SK-N-SH (cell line): ENCODE measurements around the gene KRAS. TPM values are rescaled to one million over a fixed set of nuclear protein-coding genes. Genes with fewer than 3 reads are reported as not detected.

ENCODE experiments used
- CTCF ChIA-PET: fragments of 300-600, 350-600 bp; formaldehyde crosslinking; extraction: SDS; loops from one replicate; lab custom pipeline; 2021; lab: Yijun Ruan, JAX
- POLR2A ChIA-PET: fragments of 350-600 bp; sonication (Branson Sonifier 250); formaldehyde crosslinking; extraction: SDS; loops from one replicate; lab custom pipeline; 2020; ENCODE audit warnings: antibody characterized with exemption, inconsistent platforms; lab: Yijun Ruan, JAX
- DNase-seq: peaks from one replicate; pipeline ENCODE4 v3.0.0; 2012
- H2AFZ ChIP-seq: fragments of 200-600 bp; sonication (generic); 2 replicates; pipeline ENCODE4 v1.8.1; 2016; ENCODE audit warnings: antibody characterized with exemption, mild to moderate bottlenecking, low read depth
- H3F3A ChIP-seq: fragments of 200-600 bp; sonication (generic); replicated peaks from 2 replicates; pipeline ENCODE3; 2016; ENCODE audit warnings: antibody characterized with exemption, mild to moderate bottlenecking; ENCODE audit not compliant: insufficient read depth
- H3K27ac ChIP-seq, 2 experiments: fragments of 200-500 bp in 1 of 2; fragments of 200-600 bp in 1 of 2; sonication (Bioruptor generic) in 1 of 2; sonication (generic), shearing (Covaris generic) in 1 of 2; 2 replicates each; pipeline versions ENCODE4 v1.5.1 to v1.6.1; 2014 to 2016; ENCODE audit warnings: low read depth in 2 of 2, inconsistent platforms in 1 of 2, low read length in 1 of 2, mild to moderate bottlenecking in 1 of 2, mixed read lengths in 1 of 2
- H3K27me3 ChIP-seq: fragments of 200-600 bp; sonication (generic), shearing (Covaris generic); 2 replicates; pipeline ENCODE4 v1.6.1; 2016; ENCODE audit warnings: mixed run types; ENCODE audit not compliant: insufficient read depth
- H3K36me3 ChIP-seq, 2 experiments: fragments of 200-500 bp in 1 of 2; fragments of 200-600 bp in 1 of 2; sonication (Bioruptor generic) in 1 of 2; sonication (generic) in 1 of 2; replicated peaks in 1 of 2; 2 replicates each; pipeline versions ENCODE3 to v1.5.1; 2014 to 2016; ENCODE audit warnings: low read length in 1 of 2, mild to moderate bottlenecking in 1 of 2; ENCODE audit not compliant: insufficient read depth in 2 of 2, control insufficient read depth in 1 of 2
- H3K4me1 ChIP-seq, 2 experiments: fragments of 200-500 bp in 1 of 2; fragments of 200-600 bp in 1 of 2; sonication (Bioruptor generic) in 1 of 2; sonication (generic), shearing (Covaris generic) in 1 of 2; 2 replicates each; pipeline versions ENCODE4 v1.5.1 to v1.6.1; 2014 to 2016; ENCODE audit warnings: low read depth in 1 of 2, low read length in 1 of 2, mixed run types in 1 of 2; ENCODE audit not compliant: insufficient read depth in 2 of 2, control insufficient read depth in 1 of 2
- H3K4me2 ChIP-seq: fragments of 200-600 bp; sonication (generic), shearing (Covaris generic); 2 replicates; pipeline ENCODE4 v1.6.1; 2017; ENCODE audit warnings: mixed run types
- H3K4me3 ChIP-seq, 2 experiments: fragments of 200-500 bp in 1 of 2; fragments of 200-600 bp in 1 of 2; sonication (Bioruptor generic) in 1 of 2; sonication (generic), shearing (Covaris generic) in 1 of 2; 2 replicates each; pipeline versions ENCODE4 v1.5.1 to v1.8.1; 2014 to 2016; ENCODE audit warnings: low read depth in 2 of 2, inconsistent platforms in 1 of 2, low read length in 1 of 2, mild to moderate bottlenecking in 1 of 2, mixed read lengths in 1 of 2, moderate library complexity in 1 of 2
- H3K79me2 ChIP-seq: fragments of 200-600 bp; sonication (generic); 2 replicates; pipeline ENCODE4 v1.8.1; 2017; ENCODE audit warnings: mild to moderate bottlenecking; ENCODE audit not compliant: insufficient read depth
- H3K9ac ChIP-seq: fragments of 200-600 bp; sonication (generic); 2 replicates; pipeline ENCODE4 v1.6.1; 2017; ENCODE audit warnings: mixed run types
- H3K9me2 ChIP-seq: fragments of 200-600 bp; sonication (generic); 2 replicates; pipeline ENCODE4 v1.6.1; 2017; ENCODE audit warnings: mixed run types
- H3K9me3 ChIP-seq: fragments of 200-600 bp; sonication (generic); 2 replicates; pipeline ENCODE4 v1.6.1; 2017; ENCODE audit warnings: mixed run types, mild to moderate bottlenecking, moderate library complexity
- H4K20me1 ChIP-seq: fragments of 200-600 bp; sonication (generic); 2 replicates; pipeline ENCODE4 v1.6.1; 2017; ENCODE audit warnings: mild to moderate bottlenecking, mixed run types; ENCODE audit not compliant: insufficient read depth
- ELF1 ChIP-seq: IDR thresholded peaks from 2 replicates; pipeline ENCODE4 v1.4.0; 2012
- EZH2phosphoT487 ChIP-seq: fragments of 200-600 bp; sonication (generic); IDR thresholded peaks from 2 replicates; pipeline ENCODE4 v1.6.1; 2017; ENCODE audit warnings: low read depth, mixed run types, mild to moderate bottlenecking, antibody characterized with exemption, moderate library complexity, borderline replicate concordance
- GABPA ChIP-seq: IDR thresholded peaks from 2 replicates; pipeline ENCODE4 v1.4.0; 2012; ENCODE audit warnings: low read depth, mild to moderate bottlenecking
- MEF2A ChIP-seq: IDR thresholded peaks from 2 replicates; pipeline ENCODE4 v1.4.0; 2012; ENCODE audit warnings: low read depth, borderline replicate concordance
- MXI1 ChIP-seq: IDR thresholded peaks from 2 replicates; pipeline ENCODE4 v1.6.1; 2012; ENCODE audit warnings: mild to moderate bottlenecking, low read depth, low read length, improper control_type of control experiment
- NFIC ChIP-seq: IDR thresholded peaks from 2 replicates; pipeline ENCODE4 v1.4.0; 2012; ENCODE audit warnings: borderline replicate concordance
- RCOR1 ChIP-seq: fragments of 150-350 bp; IDR thresholded peaks from 2 replicates; pipeline ENCODE4 v1.6.1; 2017; ENCODE audit warnings: antibody characterized with exemption, low read length
- RFX5 ChIP-seq: IDR thresholded peaks from 2 replicates; pipeline ENCODE4 v1.6.1; 2012; ENCODE audit warnings: mild to moderate bottlenecking, improper control_type of control experiment, low read length
- SMC3 ChIP-seq: IDR thresholded peaks from 2 replicates; pipeline ENCODE4 v1.6.1; 2012; ENCODE audit warnings: low read depth, low read length, improper control_type of control experiment
- TCF12 ChIP-seq: IDR thresholded peaks from 2 replicates; pipeline ENCODE4 v1.4.0; 2012
- WGBS: methylation state at CpG from one replicate; pipeline ENCODE4 v1.1.6; 2017; ENCODE audit warnings: low lambda C conversion rate; 5-methylcytosine and 5-hydroxymethylcytosine counted together
- polyA plus RNA-seq, 3 experiments: library from polyadenylated mRNA; depleted of rRNA; stranded (reverse); fragments of >200 nt; gene quantifications; 2 replicates each; pipeline ENCODE4 v1.2.3, GENCODE V29; 2012
- TF ChIP-seq, protein P1 (sequence below): fragments of 150-350 bp; IDR thresholded peaks from 2 replicates; pipeline ENCODE4 v1.6.1; 2017; ENCODE audit warnings: antibody characterized with exemption, low read length, low read depth, borderline replicate concordance
- TF ChIP-seq, protein P2 (sequence below): IDR thresholded peaks from 2 replicates; pipeline ENCODE4 v1.4.0; 2012; ENCODE audit warnings: low read depth, borderline replicate concordance
- TF ChIP-seq, protein P3 (sequence below): IDR thresholded peaks from 2 replicates; pipeline ENCODE4 v1.4.0; 2012; ENCODE audit warnings: low read depth, borderline replicate concordance
- TF ChIP-seq, protein P4 (sequence below): IDR thresholded peaks from 2 replicates; pipeline ENCODE4 v1.6.1; 2012; ENCODE audit warnings: mild to moderate bottlenecking, low read depth, low read length, moderate library complexity

The KRAS gene
- polyA plus RNA-seq, 1 of the 3 experiments (the other 2 are of a cell fraction) = 8.0 TPM

DNA sequence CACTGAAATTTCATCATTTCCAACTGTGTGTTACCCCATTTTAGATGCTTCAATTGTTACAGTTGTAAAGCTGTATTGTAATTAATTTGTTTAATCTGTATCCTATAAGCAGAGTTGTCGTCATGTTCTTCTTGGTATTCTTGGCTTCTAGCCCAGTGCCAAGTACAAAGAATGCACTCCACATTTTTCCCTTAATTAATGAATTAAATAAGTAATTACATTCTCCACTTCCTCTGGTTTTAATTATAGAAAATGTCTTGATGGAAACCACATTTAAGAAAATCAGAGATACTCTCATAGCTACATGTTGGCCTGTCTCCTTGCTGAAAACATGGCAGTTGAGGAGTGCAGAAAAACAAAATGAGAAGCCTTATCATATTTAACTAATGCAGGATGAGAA, 56.5 kb downstream of the KRAS start:
- no peaks in the 10 kb centered on the region for H3K9me3 ChIP-seq
- H3K27ac ChIP-seq = peak overlapping the region; percentile 18 to 94; a peak in 2 of 4 replicates
- POLR2A ChIA-PET = interaction anchor here (1.0 kb wide), 1 partner anchor 10 kb away, joined by 4 read pairs; no protein-coding TSS in a partner anchor
- H4K20me1 ChIP-seq = no peaks in the 10 kb centered on the region
- WGBS = 14% methylated on average over 1 of the region's 1 CpG
- H3K79me2 ChIP-seq = peaks cover 13% of the 10 kb centered on the region; the same call in 1 of the 2 replicates
- H3F3A ChIP-seq = peaks cover 17% of the 10 kb centered on the region
- H3K4me1 ChIP-seq = peaks cover 2 to 5% of the 10 kb centered on the region in 2 experiments
- DNase-seq = no peak
- H3K36me3 ChIP-seq = no peaks in the 10 kb centered on the region
- no peaks in the 10 kb centered on the region for H3K9me2 ChIP-seq
- H3K27me3 ChIP-seq = no peaks in the 10 kb centered on the region
- H3K4me3 ChIP-seq = peak overlapping the region; percentile 71 to 89; a peak in 3 of 4 replicates
- peak overlapping the region; percentile 82 for H3K9ac ChIP-seq
- TF ChIP-seq MXI1 = no peak
- no peak for TF ChIP-seq TCF12
- TF ChIP-seq NFIC = no peak
- no peak for TF ChIP-seq RCOR1
- TF ChIP-seq ELF1 = no peak
- TF ChIP-seq GABPA = no peak
- no peak for TF ChIP-seq EZH2phosphoT487
- TF ChIP-seq RFX5 = no peak
- TF ChIP-seq, protein P1, sequence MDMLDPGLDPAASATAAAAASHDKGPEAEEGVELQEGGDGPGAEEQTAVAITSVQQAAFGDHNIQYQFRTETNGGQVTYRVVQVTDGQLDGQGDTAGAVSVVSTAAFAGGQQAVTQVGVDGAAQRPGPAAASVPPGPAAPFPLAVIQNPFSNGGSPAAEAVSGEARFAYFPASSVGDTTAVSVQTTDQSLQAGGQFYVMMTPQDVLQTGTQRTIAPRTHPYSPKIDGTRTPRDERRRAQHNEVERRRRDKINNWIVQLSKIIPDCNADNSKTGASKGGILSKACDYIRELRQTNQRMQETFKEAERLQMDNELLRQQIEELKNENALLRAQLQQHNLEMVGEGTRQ = no peak
- TF ChIP-seq SMC3 = no peak
- TF ChIP-seq, protein P2, sequence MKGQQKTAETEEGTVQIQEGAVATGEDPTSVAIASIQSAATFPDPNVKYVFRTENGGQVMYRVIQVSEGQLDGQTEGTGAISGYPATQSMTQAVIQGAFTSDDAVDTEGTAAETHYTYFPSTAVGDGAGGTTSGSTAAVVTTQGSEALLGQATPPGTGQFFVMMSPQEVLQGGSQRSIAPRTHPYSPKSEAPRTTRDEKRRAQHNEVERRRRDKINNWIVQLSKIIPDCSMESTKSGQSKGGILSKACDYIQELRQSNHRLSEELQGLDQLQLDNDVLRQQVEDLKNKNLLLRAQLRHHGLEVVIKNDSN = no peak
- TF ChIP-seq, protein P3, sequence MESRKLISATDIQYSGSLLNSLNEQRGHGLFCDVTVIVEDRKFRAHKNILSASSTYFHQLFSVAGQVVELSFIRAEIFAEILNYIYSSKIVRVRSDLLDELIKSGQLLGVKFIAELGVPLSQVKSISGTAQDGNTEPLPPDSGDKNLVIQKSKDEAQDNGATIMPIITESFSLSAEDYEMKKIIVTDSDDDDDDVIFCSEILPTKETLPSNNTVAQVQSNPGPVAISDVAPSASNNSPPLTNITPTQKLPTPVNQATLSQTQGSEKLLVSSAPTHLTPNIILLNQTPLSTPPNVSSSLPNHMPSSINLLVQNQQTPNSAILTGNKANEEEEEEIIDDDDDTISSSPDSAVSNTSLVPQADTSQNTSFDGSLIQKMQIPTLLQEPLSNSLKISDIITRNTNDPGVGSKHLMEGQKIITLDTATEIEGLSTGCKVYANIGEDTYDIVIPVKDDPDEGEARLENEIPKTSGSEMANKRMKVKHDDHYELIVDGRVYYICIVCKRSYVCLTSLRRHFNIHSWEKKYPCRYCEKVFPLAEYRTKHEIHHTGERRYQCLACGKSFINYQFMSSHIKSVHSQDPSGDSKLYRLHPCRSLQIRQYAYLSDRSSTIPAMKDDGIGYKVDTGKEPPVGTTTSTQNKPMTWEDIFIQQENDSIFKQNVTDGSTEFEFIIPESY = no peak
- TF ChIP-seq, protein P4, sequence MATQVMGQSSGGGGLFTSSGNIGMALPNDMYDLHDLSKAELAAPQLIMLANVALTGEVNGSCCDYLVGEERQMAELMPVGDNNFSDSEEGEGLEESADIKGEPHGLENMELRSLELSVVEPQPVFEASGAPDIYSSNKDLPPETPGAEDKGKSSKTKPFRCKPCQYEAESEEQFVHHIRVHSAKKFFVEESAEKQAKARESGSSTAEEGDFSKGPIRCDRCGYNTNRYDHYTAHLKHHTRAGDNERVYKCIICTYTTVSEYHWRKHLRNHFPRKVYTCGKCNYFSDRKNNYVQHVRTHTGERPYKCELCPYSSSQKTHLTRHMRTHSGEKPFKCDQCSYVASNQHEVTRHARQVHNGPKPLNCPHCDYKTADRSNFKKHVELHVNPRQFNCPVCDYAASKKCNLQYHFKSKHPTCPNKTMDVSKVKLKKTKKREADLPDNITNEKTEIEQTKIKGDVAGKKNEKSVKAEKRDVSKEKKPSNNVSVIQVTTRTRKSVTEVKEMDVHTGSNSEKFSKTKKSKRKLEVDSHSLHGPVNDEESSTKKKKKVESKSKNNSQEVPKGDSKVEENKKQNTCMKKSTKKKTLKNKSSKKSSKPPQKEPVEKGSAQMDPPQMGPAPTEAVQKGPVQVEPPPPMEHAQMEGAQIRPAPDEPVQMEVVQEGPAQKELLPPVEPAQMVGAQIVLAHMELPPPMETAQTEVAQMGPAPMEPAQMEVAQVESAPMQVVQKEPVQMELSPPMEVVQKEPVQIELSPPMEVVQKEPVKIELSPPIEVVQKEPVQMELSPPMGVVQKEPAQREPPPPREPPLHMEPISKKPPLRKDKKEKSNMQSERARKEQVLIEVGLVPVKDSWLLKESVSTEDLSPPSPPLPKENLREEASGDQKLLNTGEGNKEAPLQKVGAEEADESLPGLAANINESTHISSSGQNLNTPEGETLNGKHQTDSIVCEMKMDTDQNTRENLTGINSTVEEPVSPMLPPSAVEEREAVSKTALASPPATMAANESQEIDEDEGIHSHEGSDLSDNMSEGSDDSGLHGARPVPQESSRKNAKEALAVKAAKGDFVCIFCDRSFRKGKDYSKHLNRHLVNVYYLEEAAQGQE = no peak
- no peak for TF ChIP-seq MEF2A
- TF ChIP-seq, all 33 proteins: peak for 0
- H3K4me2 ChIP-seq = peak overlapping the region; percentile 88
- H2AFZ ChIP-seq = no peak overlapping the region
- CTCF ChIA-PET = interaction anchor here (1.1 to 1.9 kb wide), 4 partner anchors 16 to 538 kb away, joined by 3 to 5 read pairs (median 4); no protein-coding TSS in a partner anchor
